ENCODE results near the gene ADH1B. TPM values are rescaled to one million over a fixed set of nuclear protein-coding genes. Genes with fewer than 3 reads are reported as not detected.
"Not testable (repeated sequence)": the region's sequence is repeated elsewhere in the genome, so short reads cannot be mapped to it uniquely, and the experiment has no call there.

Gene ADH1B
- polyA plus RNA-seq, 1 donor from 2014 or later, result not detected

GRCh38 chr4:99324361-99324760 is 3.2 kb upstream of the ADH1B start:
- H2AFZ ChIP-seq (ENCODE audit: low read depth, low read length), result no peak overlapping the region
- H3K9me2 ChIP-seq (ENCODE audit: insufficient read depth, low read length), result no peaks in the 10 kb centered on the region
- H3K9me3 ChIP-seq (ENCODE audit: low read length), result peaks cover 6% of the 10 kb centered on the region
- H3F3A ChIP-seq (ENCODE audit: insufficient read depth, low read length, poor library complexity, severe bottlenecking), result no peaks in the 10 kb centered on the region
- no peak overlapping the region for H3K4me3 ChIP-seq (ENCODE audit: low read length)
- no peaks in the 10 kb centered on the region for H3K36me3 ChIP-seq (ENCODE audit: insufficient read depth, low read length)
- H3K27me3 ChIP-seq (ENCODE audit: insufficient read depth, low read depth, low read length), result no peaks in the 10 kb centered on the region
- no peaks in the 10 kb centered on the region for H4K20me1 ChIP-seq (ENCODE audit: insufficient read depth)
- no peak overlapping the region for H3K4me2 ChIP-seq (ENCODE audit: low read length)
- H3K9ac ChIP-seq (ENCODE audit: low read length), result no peak overlapping the region
- no peaks in the 10 kb centered on the region for H3K79me2 ChIP-seq (replicated peaks; ENCODE audit: insufficient read depth, low read length)
- H3K27ac ChIP-seq (ENCODE audit: low read length), result no peak overlapping the region
- TF ChIP-seq RAD21 (conservative IDR thresholded peaks at IDR 0.05) (no peak), EP300 (conservative IDR thresholded peaks at IDR 0.05; ENCODE audit: poor library complexity, severe bottlenecking) (no peak), MXI1 (conservative IDR thresholded peaks at IDR 0.05; ENCODE audit: poor library complexity, severe bottlenecking) (no peak), TAF1 (IDR thresholded peaks at IDR 0.05; ENCODE audit: low read depth) (no peak), POLR2AphosphoS5 (IDR thresholded peaks at IDR 0.05) (no peak), CTCF (IDR thresholded peaks at IDR 0.05; ENCODE audit: poor library complexity, severe bottlenecking) (no peak), EZH2 (IDR thresholded peaks at IDR 0.05; ENCODE audit: borderline replicate concordance, insufficient read depth, low read length, poor library complexity, severe bottlenecking) (no peak), SMC3 (conservative IDR thresholded peaks at IDR 0.05; ENCODE audit: poor library complexity) (no peak)
- TF ChIP-seq, protein P1, sequence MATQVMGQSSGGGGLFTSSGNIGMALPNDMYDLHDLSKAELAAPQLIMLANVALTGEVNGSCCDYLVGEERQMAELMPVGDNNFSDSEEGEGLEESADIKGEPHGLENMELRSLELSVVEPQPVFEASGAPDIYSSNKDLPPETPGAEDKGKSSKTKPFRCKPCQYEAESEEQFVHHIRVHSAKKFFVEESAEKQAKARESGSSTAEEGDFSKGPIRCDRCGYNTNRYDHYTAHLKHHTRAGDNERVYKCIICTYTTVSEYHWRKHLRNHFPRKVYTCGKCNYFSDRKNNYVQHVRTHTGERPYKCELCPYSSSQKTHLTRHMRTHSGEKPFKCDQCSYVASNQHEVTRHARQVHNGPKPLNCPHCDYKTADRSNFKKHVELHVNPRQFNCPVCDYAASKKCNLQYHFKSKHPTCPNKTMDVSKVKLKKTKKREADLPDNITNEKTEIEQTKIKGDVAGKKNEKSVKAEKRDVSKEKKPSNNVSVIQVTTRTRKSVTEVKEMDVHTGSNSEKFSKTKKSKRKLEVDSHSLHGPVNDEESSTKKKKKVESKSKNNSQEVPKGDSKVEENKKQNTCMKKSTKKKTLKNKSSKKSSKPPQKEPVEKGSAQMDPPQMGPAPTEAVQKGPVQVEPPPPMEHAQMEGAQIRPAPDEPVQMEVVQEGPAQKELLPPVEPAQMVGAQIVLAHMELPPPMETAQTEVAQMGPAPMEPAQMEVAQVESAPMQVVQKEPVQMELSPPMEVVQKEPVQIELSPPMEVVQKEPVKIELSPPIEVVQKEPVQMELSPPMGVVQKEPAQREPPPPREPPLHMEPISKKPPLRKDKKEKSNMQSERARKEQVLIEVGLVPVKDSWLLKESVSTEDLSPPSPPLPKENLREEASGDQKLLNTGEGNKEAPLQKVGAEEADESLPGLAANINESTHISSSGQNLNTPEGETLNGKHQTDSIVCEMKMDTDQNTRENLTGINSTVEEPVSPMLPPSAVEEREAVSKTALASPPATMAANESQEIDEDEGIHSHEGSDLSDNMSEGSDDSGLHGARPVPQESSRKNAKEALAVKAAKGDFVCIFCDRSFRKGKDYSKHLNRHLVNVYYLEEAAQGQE (IDR thresholded peaks at IDR 0.05; ENCODE audit: borderline replicate concordance), result no peak

DNA sequence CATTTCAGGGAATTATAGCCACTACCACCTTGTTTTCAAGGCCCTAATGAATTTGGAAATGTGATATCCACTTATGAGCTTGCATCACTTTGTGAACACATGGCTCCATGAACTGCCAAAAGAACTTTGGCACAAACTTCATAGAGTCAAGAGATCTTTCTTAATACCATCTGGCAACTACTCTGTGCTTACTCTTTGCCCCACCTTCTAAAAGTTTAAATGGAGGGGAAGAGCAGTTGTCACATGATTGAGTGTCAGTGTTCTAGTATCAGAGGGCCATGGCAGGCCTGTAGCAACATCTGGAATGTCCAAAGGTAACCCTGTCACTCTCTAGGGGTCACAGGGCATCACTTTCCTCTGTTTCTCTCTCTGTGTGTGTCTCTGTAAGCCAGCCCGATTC is 2.6 kb upstream of the ADH1B start:
- H2AFZ ChIP-seq (ENCODE audit: low read depth, low read length), result no peak overlapping the region
- no peaks in the 10 kb centered on the region for H3K27me3 ChIP-seq (ENCODE audit: insufficient read depth, low read depth, low read length)
- no peak overlapping the region for H3K27ac ChIP-seq (ENCODE audit: low read length)
- H3K9me2 ChIP-seq (ENCODE audit: insufficient read depth, low read length), result no peaks in the 10 kb centered on the region
- H3K9me3 ChIP-seq (ENCODE audit: low read length), result peaks cover 6% of the 10 kb centered on the region
- H3K9ac ChIP-seq (ENCODE audit: low read length), result no peak overlapping the region
- no peaks in the 10 kb centered on the region for H3K79me2 ChIP-seq (replicated peaks; ENCODE audit: insufficient read depth, low read length)
- TF ChIP-seq TAF1 (IDR thresholded peaks at IDR 0.05; ENCODE audit: low read depth), result no peak
- TF ChIP-seq, protein P1 (IDR thresholded peaks at IDR 0.05; ENCODE audit: borderline replicate concordance), result no peak
- no peaks in the 10 kb centered on the region for H3F3A ChIP-seq (ENCODE audit: insufficient read depth, low read length, poor library complexity, severe bottlenecking)
- no peaks in the 10 kb centered on the region for H4K20me1 ChIP-seq (ENCODE audit: insufficient read depth)
- H3K36me3 ChIP-seq (ENCODE audit: insufficient read depth, low read length), result no peaks in the 10 kb centered on the region
- no peak overlapping the region for H3K4me2 ChIP-seq (ENCODE audit: low read length)
- no peak overlapping the region for H3K4me3 ChIP-seq (ENCODE audit: low read length)

GRCh38 chr4:99317811-99318210 is 3.4 kb downstream of the ADH1B start:
- H3K27me3 ChIP-seq (ENCODE audit: insufficient read depth, low read depth, low read length); H3K4me2 ChIP-seq (ENCODE audit: low read length); H2AFZ ChIP-seq (ENCODE audit: low read depth, low read length); H3K9ac ChIP-seq (ENCODE audit: low read length); H3K36me3 ChIP-seq (ENCODE audit: insufficient read depth, low read length); H4K20me1 ChIP-seq (ENCODE audit: insufficient read depth); H3F3A ChIP-seq (ENCODE audit: insufficient read depth, low read length, poor library complexity, severe bottlenecking); H3K27ac ChIP-seq (ENCODE audit: low read length); H3K79me2 ChIP-seq (replicated peaks; ENCODE audit: insufficient read depth, low read length); H3K9me2 ChIP-seq (ENCODE audit: insufficient read depth, low read length); H3K9me3 ChIP-seq (ENCODE audit: low read length); H3K4me3 ChIP-seq (ENCODE audit: low read length): not testable (repeated sequence)
